GM19099 (cell line): Measurements from ENCODE around the gene VAC14.

Experiments
- POLR2A ChIP-seq: IDR thresholded peaks from 3 replicates; pipeline ENCODE4 v1.6.1; 2011; ENCODE audit warnings: low read depth; ENCODE audit not compliant: insufficient read length; ENCODE audit errors: extremely low read depth

VAC14 gene

GRCh38 chr16:70712942-70713341 is 88.0 kb downstream of the VAC14 start:
- no peak for TF ChIP-seq POLR2A

- TF ChIP-seq POLR2A = no peak
Measured at GRCh38 chr16:70712359-70712758, 88.6 kb downstream of the VAC14 start.

GRCh38 chr16:70711211-70712031 is 89.5 kb downstream of the VAC14 start:
- TF ChIP-seq POLR2A = no peak

- TF ChIP-seq POLR2A = no peak
Measured at GRCh38 chr16:70710422-70711210, 90.3 kb downstream of the VAC14 start.

- TF ChIP-seq POLR2A = no peak
Measured at GRCh38 chr16:70709942-70710341, 91.0 kb downstream of the VAC14 start.

- no peak for TF ChIP-seq POLR2A
Measured at GRCh38 chr16:70709457-70709856, 91.5 kb downstream of the VAC14 start.

- TF ChIP-seq POLR2A = no peak
Measured at GRCh38 chr16:70708366-70709246, 92.4 kb downstream of the VAC14 start.

GRCh38 chr16:70706948-70707465 is 94.0 kb downstream of the VAC14 start:
- no peak for TF ChIP-seq POLR2A

- TF ChIP-seq POLR2A = no peak
Measured at GRCh38 chr16:70705056-70705455, 95.9 kb downstream of the VAC14 start.

- no peak for TF ChIP-seq POLR2A
Measured at GRCh38 chr16:70704586-70704985, 96.4 kb downstream of the VAC14 start.

- TF ChIP-seq POLR2A = no peak
Measured at GRCh38 chr16:70703835-70704381, 97.0 kb downstream of the VAC14 start.

GRCh38 chr16:70703041-70703834 is 97.7 kb downstream of the VAC14 start:
- no peak for TF ChIP-seq POLR2A

GRCh38 chr16:70702624-70703023 is 98.3 kb downstream of the VAC14 start:
- no peak for TF ChIP-seq POLR2A

GRCh38 chr16:70701998-70702397 is 99.0 kb downstream of the VAC14 start:
- TF ChIP-seq POLR2A = no peak
